ENCODE data around the gene AADAT.

DNA sequence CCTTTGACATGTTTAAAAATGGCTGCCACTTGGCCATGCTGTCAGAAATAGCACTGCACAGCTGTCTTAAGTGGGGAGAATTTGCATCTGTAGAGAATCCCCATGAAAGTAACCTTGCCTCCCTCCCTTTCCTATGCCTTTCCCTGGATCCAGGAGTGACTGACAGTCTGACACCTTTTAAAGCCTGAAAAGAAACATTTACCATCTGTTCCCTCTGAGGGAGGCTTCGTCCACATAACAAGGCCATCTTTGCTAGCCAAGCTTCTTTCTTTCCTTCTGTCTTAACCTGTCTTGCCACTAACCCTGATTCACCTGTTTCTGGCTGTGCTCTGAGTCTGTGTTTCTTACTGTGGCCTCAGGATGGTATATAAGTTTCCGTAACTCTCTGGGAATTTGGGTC, 21.3 kb upstream of the AADAT start:
- TF ChIP-seq TAF1 (IDR thresholded peaks at IDR 0.05; ENCODE audit: borderline replicate concordance, low read depth, low read length) (no peak), POLR2AphosphoS5 (IDR thresholded peaks at IDR 0.05; ENCODE audit: low read depth, low read length) (no peak), POLR2A (IDR thresholded peaks at IDR 0.05; ENCODE audit: low read depth, low read length) (no peak)
